Prostate gland (tissue), 2 donors: ENCODE data around the gene CCDC43. TPM values are rescaled to one million over a fixed set of nuclear protein-coding genes. Genes with fewer than 3 reads are reported as not detected.

Experiments
- DNase-seq: peaks from one replicate; pipeline ENCODE4 v3.0.0-alpha.2; 2019; ENCODE audit warnings: low spot score
- H3K27ac ChIP-seq, 2 donors: fragments of 200-600 bp; sonication (generic); 2 replicates each; pipeline ENCODE4 v1.5.1; 2017 to 2019
- H3K27me3 ChIP-seq: fragments of 200-600 bp; sonication (generic); replicated peaks from 2 replicates; pipeline ENCODE4 v1.5.1; 2019; ENCODE audit not compliant: insufficient read depth
- H3K36me3 ChIP-seq, 2 donors: fragments of 200-600 bp; sonication (generic); 1 replicate in 1 of 2; 2 replicates in 1 of 2; pipeline versions ENCODE4 v1.5.1 to v1.8.1; 2017 to 2019
- H3K4me1 ChIP-seq: fragments of 200-600 bp; sonication (generic); replicated peaks from 2 replicates; pipeline ENCODE4 v1.5.1; 2019
- H3K4me3 ChIP-seq, 2 donors: fragments of 200-600 bp; sonication (generic); 2 replicates each; pipeline ENCODE4 v1.5.1; 2017 to 2019
- H3K9me3 ChIP-seq: fragments of 200-600 bp; sonication (generic); 2 replicates; pipeline ENCODE4 v1.5.1; 2017
- CTCF ChIP-seq, 4 experiments: fragments of 200-600 bp in 2 of 4; fragments of 450-650 bp in 2 of 4; sonication (generic) in 2 of 4; IDR thresholded peaks; 1 replicate in 3 of 4; 2 replicates in 1 of 4; pipeline ENCODE4 v1.5.1; 2016 to 2019; ENCODE audit warnings: antibody characterized with exemption in 4 of 4, mild to moderate bottlenecking in 2 of 4, moderate library complexity in 2 of 4
- POLR2A ChIP-seq: fragments of 450-650 bp; IDR thresholded peaks from one replicate; pipeline ENCODE4 v1.6.1; 2016; ENCODE audit warnings: antibody characterized with exemption, mild to moderate bottlenecking
- POLR2AphosphoS5 ChIP-seq: sonication (generic); formaldehyde crosslinking; IDR thresholded peaks from one replicate; pipeline ENCODE4 v1.6.1; 2017; ENCODE audit warnings: antibody characterized with exemption
- WGBS: methylation state at CpG from one replicate; pipeline ENCODE4 v1.1.5; 2018; 5-methylcytosine and 5-hydroxymethylcytosine counted together
- intact Hi-C: fragments of 100-400 bp; cut with DNase I; formaldehyde crosslinking; loops from one replicate; pipeline ENCODE4 v1.14.2; 2022
- total RNA-seq, 2 donors: library from RNA; depleted of rRNA; stranded (reverse); fragments of >200 nt; gene quantifications; one replicate each; pipeline ENCODE4 v1.1.0, GENCODE V29; 2016

CCDC43 gene
- total RNA-seq, 2 donors from 2014 or later: 17.2 to 21.9 TPM

DNA sequence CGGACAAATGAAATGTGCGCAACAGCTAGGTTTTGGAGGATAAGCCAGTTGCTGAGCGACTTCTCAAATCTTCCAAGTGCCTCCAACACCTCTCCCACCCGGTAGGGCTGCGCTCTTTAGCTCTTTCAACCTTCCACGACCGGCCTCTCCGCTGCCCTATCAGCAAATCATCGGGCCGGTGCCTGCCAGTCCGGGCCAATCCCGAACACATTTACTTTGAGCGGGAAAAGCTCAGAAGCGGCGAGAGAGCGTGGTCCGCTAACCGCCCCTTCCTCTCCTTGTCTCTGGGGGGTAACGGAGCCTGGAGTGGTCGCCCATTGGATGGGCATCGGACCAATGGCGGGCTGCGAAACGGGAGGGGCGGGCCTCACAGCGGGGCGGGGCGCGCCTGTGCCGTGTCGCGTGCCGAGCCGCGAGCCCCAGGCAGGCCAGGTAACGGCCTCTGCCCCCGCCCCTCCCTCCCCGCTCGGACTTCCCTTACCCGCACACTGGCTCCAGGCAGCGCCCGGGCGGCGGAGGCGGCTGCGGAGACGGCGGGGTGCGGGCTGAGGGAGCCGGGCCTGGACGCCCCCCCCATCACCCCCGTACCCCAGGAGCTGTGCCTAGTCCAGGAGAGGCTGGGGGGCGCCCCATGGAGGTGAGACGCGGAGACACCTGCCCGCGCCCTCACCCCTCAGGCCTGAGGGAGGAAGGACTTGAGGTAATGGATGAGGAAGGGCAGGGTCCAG is 33.4 kb downstream of the CCDC43 start, which contains the start of gene MEIOC:
Gene MEIOC, plus strand, starts transcription at position 486 of the 728 bp plus-strand sequence. Its CDS starts 146 bp downstream, at position 632.
- Histone ChIP-seq H3K4me1 (no peaks in the 10 kb centered on the region), H3K36me3 (no peaks in the 10 kb centered on the region), H3K4me3 (no peak within 1 kb of the TSS), H3K27me3 (peaks cover 17% of the 10 kb centered on the region), H3K27ac (no peak within 1 kb of the TSS), H3K9me3 (no peaks in the 10 kb centered on the region)
- intact Hi-C loops: no loop called here
- no peak for DNase-seq
- no peak for TF ChIP-seq CTCF (IDR thresholded peaks at IDR 0.05)
- no peak for TF ChIP-seq POLR2A
- no peak for TF ChIP-seq POLR2AphosphoS5
- 8% methylated on average over 55 of the region's 57 CpGs for WGBS

DNA sequence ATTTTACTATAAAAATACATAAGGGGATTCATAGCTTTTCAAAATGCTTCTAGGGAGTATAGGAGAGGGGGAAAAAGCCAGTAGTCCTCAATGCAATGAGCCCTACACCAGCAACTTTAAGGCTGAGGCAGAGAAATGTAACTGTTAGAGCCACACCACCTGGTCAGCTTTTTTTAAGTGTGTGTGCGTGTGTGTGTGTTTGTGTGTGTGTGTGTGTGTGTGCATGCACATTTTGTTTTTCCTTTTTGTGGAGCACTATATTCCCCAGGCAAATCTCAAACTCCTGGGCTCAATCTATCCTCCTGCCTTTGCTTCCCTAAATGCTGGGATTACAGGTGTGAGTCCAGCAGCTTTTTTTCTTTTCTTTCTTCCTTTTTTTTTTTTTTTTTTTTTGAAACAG is 35.6 kb downstream of the CCDC43 start:
- no peaks in the 10 kb centered on the region for H3K9me3 ChIP-seq
- no peaks in the 10 kb centered on the region for H3K4me1 ChIP-seq
- intact Hi-C loops: no loop called here
- H3K36me3 ChIP-seq: no peaks in the 10 kb centered on the region
- TF ChIP-seq CTCF (IDR thresholded peaks at IDR 0.05) (no peak), POLR2A (no peak), POLR2AphosphoS5 (no peak)
- WGBS: 72% methylated on average over 1 of the region's 1 CpG
- peaks cover 17% of the 10 kb centered on the region for H3K27me3 ChIP-seq
- no peak overlapping the region for H3K27ac ChIP-seq
- no peak for DNase-seq
- H3K4me3 ChIP-seq: no peak overlapping the region

- no peak for DNase-seq
- 95% methylated on average over 3 of the region's 3 CpGs for WGBS
- Histone ChIP-seq H3K4me1 (no peaks in the 10 kb centered on the region), H3K36me3 (no peaks in the 10 kb centered on the region), H3K27me3 (peaks cover 17% of the 10 kb centered on the region), H3K9me3 (no peaks in the 10 kb centered on the region), H3K4me3 (no peak overlapping the region), H3K27ac (no peak overlapping the region)
- intact Hi-C loops: no loop called here
- TF ChIP-seq POLR2A (no peak), CTCF (IDR thresholded peaks at IDR 0.05) (no peak), POLR2AphosphoS5 (no peak)
Measured at GRCh38 chr17:44653384-44653783, 36.2 kb downstream of the CCDC43 start.

DNA sequence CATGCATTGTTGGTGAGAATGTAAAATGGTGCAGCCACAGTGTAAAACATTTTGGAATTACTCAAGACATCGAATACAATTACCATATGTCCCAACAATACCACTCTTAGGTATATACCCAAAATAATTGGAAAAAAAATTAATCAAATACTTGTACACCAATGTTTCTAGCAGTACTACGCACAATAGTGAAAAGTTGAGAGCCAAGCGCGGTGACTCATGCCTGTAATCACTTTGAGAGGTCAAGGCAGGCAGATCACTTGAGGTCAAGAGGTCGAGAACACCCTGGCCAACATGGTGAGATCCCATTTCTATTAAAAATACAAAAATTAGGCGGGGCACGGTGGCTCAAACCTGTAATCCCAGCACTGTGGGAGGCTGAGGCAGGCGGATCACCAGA is 36.8 kb downstream of the CCDC43 start:
- no peak for TF ChIP-seq POLR2AphosphoS5
- TF ChIP-seq CTCF (IDR thresholded peaks at IDR 0.05): no peak
- no peak for TF ChIP-seq POLR2A
- no peak for DNase-seq
- Histone ChIP-seq H3K27ac (no peak overlapping the region), H3K9me3 (no peaks in the 10 kb centered on the region), H3K27me3 (peaks cover 17% of the 10 kb centered on the region), H3K4me1 (no peaks in the 10 kb centered on the region), H3K4me3 (no peak overlapping the region), H3K36me3 (no peaks in the 10 kb centered on the region)
- intact Hi-C loops: no loop called here
- WGBS: 83% methylated on average over 8 of the region's 8 CpGs

- Histone ChIP-seq H3K9me3 (no peaks in the 10 kb centered on the region), H3K4me3 (no peak overlapping the region), H3K27me3 (peaks cover 11% of the 10 kb centered on the region), H3K4me1 (no peaks in the 10 kb centered on the region), H3K27ac (no peak overlapping the region), H3K36me3 (no peaks in the 10 kb centered on the region)
- TF ChIP-seq POLR2AphosphoS5 (no peak), CTCF (IDR thresholded peaks at IDR 0.05) (no peak), POLR2A (no peak)
- intact Hi-C loops: no loop called here
- WGBS: 79% methylated on average over 5 of the region's 5 CpGs
- DNase-seq: no peak
Measured at GRCh38 chr17:44651228-44651627, 38.3 kb downstream of the CCDC43 start.
